Inflammatory macrophage treated with lipopolysaccharide for 1 hour (primary cell): Measurements from ENCODE around the gene CLDN15.
A peak's percentile ranks its signal among the peaks of the same experiment; 100 is the strongest.
"Not testable (repeated sequence)": the region's sequence is repeated elsewhere in the genome, so short reads cannot be mapped to it uniquely, and the experiment has no call there.

Experiments
- DNase-seq, 2 donors: peaks; one replicate each; pipeline ENCODE4 v3.0.0-alpha.2; 2020 to 2022

Gene CLDN15

DNA sequence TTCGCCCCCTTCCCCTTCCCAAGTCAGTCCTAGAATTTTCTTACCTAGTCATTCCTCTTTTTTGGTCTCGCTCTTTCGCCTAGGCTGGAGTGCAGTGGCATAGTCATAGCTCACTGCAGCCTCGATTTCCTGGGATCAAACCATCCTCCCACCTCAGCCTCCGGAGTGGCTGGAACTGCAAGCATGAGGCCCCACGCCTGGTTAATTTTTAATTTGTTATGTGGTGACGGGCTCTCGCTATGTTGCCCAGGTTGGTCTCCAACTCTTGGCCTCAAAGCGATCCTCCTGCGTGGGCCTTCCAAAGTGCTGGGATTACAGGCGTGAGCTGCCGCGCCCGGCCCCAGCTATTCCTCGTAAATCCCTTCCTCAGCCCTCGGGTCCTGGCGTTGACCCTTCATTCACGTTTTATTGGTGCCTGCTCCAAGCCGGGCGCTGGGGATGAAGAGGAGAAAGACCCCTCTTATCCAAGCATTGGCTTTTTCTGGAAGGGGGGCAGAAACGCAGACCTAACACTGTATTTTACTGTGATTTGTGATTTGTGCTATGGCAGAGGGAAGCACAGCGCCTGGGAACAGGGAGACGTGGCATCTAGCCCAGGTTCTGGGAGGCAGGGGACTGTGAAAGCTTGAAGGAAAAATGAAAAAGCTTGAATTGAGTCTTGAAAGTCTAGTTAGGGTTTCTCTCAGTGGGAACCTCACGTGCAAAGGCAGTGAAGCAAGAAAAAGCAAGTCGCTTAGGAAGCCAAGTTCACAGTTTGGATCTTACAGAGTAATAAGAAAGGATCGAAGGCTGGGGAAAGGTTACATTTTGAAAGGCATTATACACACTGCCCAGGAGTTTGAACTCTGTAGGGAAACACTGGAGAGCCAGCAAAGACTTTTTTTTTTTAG is 19.1 kb downstream of the CLDN15 start:
- DNase-seq, result no peak

DNA sequence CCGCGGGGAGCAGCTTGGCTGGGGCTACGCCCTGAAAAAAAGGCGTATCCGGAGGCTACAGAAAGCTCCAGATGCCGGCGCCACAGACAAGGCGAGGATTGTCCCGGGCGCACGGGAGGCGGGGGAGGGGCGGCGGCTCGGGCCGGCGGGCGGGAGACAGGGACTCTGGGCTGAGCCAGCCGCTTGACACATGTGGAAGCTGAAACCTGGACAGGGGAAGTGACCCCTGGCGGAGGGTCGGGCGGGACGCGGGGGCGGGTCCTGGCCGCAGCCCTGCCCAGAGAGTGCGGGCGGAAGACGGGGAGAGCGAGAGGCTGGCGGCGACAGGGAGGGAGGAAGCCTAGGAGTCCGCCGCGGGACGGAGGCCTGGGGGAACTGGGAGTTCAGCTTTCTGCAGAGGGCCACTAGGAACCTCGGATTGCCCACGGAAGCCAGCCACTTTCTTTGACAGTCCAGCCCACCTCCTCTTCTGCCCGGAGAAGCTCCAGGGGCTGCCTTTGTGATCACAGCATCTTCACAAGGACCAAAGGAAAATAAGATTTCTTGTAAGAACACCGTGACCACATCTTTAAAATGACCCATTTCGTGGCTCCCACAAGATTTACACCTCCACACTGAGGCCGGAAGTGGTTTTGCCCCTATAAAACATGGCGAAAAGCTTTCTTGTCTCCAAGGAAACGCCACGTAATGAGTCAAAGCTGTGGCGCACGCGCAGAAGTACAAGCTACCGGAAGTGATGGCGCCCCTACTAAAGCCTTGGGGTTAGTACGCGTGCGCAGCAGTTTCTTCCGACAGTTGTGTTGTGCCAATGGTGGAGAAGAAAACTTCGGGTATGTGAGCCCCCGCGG is 20.0 kb downstream of the CLDN15 start, which contains the start of the genes PLOD3 and ZNHIT1:
Gene PLOD3 (minus strand): TSS at position 194 of the 848 bp plus-strand sequence. CDS start 307 bp downstream, outside the sequence.
Gene ZNHIT1 (plus strand): TSS at position 778 of the 848 bp plus-strand sequence. CDS start 31 bp downstream, at position 809.
- DNase-seq, result peak; percentile 97 to 100

DNA sequence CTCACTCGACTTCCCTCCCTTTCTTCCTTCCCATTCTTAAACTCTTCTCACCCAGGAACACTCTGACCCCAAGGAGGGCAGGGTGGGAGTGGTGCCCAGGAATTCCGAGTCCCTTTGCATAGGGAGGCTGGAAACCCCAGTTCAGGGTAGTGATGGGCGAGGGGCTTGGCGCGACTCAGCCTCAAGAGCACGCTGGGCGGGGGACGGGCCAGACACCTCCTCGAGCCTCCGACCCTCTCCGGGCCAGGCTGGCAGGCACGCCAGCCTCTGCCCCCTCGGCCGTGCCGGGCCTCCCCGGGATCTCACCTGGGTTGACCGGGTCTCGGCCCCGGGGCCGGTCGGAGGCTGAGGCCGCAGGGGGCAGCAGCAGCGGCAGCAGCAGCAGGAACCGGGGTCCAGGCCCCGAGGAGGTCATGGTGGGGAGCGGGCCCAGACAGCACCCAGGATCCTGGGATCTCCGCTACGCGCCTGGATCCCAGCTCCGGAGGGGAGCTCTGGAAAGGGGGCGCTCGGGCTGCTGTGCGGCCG is 20.7 kb downstream of the CLDN15 start:
- no peak for DNase-seq

DNA sequence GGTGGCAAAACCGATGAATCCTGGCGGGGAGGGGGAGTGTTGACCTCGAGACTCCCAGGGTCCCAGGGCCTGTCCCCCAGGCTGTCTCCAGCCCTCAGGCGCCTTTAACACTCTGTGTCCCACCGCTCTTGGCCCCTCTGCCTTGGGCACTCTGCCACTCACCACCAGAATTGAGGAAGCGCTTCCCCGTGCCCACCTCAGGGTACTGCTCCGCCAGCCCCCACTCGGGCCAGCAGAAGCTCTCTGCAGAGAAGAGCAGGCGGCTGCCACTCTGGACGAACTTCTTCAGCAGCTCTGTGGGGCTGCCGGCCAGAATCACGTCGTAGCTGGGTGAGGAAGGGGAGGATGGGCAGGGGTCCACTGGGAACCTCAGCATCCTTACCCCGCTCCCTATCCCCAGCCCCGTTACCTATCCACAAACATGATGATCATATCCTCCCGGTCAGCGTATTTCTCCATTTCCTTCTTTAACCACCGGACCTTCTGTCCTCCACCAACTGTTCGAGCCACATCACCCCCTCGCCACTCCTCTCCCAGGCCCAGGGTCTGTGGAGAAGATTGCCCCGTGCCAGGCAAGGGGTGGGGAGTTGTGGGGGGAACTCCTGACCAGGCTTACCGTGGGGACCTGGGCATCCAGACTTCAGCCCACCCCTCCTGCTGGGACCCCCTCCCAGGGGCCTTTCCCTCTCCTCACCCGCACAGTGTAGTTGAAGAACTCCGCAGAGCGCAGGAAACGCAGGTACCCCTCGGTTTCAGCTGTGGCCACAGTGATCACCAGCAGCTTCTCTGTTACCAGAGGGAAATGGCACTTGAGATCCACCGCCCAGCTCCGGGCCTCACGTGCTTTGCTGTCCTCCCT is 21.4 kb downstream of the CLDN15 start:
- DNase-seq, result peak in 1 of 2 donors; percentile 32

DNA sequence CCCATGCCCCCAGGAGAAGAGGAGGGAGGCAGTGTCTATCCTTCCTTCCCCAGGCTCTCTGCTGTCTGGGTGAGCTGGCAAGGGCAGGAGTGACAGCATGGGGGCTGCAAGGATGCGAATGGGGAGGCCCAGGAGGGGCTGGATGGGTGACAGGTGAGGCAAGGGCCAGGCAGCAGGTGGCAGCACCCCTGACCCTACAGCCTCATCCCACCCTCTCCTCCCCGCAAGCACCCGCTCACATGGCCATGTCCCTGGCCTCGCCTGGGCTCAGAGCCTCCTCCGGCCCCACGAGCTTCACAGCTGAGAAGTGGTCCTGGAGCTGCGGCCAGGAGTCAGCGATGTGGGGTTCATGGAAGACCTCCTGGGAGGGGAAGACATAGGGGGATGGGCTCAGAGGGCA is 25.6 kb downstream of the CLDN15 start:
- DNase-seq, result no peak

DNA sequence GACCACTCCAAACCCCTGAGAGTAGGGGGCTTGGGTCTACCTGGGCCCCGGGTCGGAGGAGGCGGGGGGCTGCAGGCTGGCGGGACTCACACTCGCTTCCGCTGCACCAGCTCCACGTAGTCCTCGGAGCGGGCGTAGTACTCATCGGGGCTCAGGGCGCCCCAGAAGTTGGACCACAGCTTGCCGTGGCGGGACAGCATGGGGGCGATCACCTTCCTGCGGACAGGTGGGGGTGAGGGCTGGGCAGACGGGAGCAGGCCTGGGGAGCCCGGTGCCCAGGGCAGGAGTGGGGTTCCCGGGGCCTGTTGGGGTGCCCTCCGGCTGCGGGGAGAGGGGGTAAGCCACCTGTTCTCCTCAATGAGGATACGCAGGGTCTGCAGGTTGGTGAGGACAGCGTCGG is 26.1 kb downstream of the CLDN15 start:
- no peak for DNase-seq

DNA sequence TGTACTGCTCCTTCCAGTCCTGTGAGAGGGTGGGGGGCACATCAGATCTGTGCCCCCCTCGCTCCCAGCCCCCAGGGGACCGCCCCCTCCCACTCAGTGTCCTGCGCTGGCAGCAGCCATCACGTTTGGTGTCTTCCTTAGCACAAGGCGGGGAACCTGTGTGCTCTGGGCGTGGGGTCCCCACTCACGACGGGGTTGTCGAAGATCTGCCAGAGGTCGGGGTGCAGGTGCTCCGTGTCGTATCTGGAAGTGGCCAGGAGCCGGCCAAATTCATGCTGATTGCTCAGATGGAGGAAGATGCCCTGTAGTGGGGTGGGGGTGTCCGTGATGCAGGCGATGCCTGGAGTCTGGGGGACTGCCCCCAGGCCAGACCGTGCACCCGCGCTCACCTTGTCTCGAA is 27.5 kb downstream of the CLDN15 start:
- no peak for DNase-seq

DNA sequence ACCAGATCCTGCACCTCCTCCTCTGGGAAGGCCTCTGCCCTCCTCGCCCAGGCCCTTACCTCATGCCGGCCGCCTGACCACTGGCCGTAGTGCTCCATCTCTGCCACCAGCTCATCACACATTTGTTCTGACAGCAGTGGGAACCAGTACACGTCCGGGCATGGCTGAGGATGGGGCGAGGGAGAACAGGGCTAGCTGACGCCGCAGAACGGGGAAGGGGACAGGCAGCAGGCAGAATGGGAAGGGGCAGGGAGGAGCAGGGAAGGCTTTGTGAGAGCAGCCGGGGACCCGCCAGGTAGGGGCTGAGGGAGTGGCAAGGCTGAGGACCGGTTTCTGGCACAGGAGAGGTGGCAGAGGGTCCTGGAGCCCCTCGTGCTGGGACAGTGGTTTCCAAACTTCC is 28.8 kb downstream of the CLDN15 start:
- no peak for DNase-seq

DNA sequence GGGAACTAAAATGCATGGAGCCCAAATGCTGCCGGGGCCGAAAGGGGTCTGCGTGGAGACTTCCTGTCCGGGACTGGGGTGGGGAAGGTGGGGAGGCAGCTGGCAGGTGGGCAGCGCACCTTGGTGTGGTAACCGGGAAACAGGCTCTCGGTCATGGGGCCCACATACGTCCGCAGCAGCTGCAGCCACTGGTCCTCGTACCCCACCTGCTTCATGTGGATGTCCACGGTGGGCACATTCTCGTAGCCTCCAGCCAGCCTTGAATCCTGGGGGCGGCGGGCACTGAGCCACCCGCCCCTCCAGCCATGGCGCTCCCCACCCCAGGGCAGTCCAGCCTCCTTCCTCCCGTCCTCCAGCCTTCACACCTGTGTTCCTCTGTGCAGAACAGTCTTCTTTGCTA is 30.1 kb downstream of the CLDN15 start:
- no peak for DNase-seq

DNA sequence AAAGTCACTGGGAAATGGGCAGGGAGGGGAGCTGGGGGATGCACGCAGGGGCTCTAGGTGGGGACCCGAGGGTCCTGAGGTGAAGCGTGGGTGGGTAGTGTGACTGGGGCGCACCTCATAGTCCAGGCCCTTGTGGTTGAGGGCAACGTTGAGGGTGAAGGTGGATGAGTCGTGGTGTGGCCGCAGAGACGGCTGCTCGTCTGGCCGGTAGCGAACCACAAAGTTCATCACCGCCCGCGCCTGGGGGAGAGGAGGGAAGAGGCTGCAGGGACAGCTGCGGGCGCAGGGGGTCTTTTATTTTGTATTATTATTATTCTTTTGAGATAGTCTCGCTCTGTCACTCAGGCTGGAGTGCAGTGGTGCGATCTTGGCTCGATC is 30.9 kb downstream of the CLDN15 start:
- no peak for DNase-seq

DNA sequence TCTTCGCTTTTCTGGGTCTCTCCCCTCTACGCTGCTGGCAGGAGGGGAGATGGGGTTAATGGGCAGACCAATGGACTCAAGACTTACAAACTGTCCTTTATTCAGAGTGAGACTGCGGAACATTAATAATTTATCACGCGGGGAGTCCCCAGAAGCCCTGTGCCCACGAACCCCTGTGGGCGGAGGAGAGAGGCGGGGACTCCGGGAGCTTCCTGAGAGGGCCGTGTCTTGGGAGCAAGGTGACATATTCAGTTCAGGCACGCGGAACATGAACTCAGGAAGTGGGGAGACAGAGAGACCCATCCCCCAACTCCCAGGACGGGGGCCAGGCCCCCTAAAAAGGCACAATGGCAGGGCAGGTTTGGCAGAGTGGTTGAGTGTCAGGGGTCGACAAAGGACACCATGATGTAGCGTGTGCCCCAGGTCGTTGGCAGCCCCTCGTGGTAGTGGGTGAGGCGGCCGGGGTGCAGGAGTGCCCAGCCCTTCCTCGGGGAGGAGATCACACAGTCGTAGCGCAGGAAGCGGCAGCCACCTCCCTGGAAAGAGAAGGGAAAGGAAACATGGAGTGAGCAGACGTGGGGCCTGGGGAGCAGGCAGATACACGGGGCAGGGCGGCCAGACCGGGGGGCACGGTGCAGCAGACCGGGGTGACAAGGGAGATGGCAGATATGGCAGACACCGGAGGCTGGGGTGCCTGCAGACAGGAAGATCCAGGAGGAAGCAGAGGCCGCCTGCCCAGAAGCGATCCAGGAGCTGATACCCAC is 31.5 kb downstream of the CLDN15 start:
- no peak for DNase-seq

DNA sequence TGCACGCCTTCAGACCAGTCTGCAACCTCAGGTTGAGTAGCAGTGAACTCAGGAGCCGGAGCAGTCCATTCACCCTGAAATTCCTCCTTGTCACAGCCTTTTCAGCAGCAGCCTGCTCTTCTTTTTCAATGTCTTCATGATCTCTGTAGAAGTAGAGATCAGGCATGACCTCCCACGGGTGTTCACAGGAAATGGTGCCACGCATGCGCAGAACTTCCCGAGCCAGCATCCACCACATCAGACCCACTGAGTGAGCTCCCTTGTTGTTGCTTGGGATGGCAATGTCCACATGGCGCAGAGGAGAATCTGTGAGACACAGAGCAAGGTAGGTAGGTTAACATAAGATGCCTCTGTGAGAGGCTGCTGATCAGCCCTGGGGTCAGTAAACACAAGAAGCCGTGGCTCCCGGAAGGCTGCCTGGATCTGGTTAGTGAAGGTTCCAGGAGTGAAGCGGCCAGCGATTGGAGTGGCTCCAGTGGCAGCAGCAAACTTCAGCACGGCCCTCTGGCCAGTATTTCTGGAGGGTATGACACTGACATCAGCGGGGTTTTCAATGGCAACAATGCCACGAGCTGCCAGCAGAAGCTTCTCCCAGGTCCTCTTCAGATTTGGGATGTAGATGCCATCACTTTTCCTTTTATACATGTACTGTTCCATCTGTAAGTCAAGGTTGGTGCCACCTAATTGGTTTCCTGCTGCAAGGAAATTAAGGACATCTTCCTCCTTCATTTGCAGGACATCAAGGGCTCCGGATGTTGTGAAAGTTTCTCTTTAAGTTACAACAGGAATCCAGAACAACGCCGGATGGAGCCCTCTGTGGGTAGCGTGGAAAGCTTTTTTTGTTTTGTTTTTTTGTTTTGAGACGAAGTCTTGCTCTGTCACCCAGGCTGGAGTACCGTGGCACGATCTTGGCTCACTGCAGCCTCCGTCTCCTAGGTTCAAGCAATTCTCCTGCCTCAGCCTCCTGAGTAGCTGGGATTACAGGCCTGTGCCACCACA is 33.6 kb downstream of the CLDN15 start:
- DNase-seq, result peak; percentile 56 to 73

DNA sequence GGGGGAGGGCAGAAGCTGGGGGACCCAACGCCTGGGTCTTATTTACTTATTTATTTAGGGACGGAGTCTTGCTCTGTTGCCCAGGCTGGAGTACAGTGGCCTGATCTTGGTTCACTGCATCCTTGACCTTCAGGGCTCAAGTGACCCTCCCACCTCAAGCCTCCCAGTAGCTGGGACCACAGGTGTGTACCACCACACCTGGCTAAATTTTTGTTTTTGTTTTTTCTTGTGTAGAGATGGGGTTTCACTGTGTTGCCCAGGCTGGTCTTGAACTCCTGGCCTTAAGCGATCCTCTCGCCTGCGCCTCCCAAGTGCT is 35.0 kb downstream of the CLDN15 start:
- DNase-seq, result no peak

DNA sequence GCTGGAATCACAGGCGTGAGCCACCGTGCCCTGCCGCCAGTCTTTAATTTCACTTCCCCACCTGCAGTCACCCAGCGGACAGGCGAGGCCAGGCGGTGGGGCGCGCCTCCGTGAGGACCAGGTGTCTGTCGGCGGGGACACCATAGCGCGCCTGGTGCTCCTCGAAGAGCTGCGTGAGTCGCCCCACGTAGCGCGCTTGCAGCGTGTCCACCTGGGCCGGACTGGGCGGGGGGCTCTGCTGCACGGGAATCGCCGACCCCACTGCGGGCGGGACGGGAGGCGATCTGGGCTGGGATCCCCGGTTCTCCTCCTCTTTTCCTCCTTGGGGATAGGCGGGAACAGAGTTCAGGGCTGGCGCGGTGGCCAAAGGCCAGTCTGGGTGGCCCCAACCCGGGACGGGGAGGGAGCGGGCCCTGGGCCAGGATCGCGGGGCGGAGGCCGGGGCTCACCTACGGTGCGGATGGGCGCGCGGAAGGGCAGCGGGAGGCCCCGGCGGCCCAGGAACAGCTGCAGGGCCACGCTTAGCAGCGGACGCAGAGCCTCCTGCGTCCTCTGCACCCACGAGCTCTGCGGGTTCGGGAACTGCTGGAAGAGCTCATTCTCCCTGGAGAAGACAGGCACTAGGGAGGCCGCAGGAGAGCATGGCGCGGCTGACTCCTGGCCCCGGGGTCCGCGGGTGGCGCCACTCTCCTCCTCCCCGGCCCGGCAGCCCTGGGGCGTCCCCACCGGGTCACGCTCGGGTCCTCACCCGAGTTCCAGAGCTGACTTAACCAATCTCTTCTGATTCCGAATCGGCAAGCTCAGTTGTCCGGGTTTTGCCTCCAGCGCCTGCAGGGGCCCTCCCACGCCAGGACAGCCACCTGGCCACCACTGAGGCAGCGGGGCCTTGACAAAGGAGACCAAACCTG is 35.7 kb downstream of the CLDN15 start:
- DNase-seq, result no peak

DNA sequence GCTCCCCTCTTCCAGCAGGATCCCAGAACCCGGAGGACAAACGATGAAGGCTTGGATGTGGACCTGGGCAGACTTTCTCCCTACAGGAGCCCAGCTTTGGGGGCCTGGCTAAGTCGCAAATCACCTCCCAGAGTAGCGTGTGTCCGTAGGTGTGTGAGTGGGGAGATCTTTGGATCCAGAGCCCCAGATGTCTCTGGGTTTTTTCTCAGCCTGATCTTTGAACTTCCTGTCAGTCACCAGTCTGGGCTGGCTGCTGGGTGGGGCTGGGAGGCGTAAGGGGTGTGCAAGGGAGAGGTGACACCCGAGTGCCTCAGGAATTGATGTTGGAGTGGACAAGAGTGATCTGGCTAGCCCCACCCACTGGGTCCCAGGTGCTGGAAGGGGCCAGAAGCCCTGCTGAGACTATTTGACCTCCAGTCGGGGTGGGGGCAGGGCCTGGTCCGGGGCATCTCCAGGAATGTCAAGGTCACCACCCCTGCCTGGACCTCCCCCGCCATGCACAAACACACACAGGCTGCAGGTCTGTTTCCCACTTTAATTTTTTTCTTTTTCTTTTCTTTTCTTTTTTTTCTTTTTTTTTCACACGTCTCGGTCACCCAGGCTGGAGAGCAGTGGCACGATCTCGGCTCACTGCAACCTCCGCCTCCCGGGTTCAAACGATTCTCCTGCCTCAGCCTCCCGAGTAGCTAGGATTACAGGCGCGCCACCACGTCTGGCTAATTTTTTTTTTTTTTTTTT is 36.6 kb downstream of the CLDN15 start, which contains the start of gene MOGAT3:
Gene MOGAT3 (minus strand): TSS at position 175 of the 738 bp plus-strand sequence. CDS start 182 bp downstream, outside the sequence.
- no peak for DNase-seq

DNA sequence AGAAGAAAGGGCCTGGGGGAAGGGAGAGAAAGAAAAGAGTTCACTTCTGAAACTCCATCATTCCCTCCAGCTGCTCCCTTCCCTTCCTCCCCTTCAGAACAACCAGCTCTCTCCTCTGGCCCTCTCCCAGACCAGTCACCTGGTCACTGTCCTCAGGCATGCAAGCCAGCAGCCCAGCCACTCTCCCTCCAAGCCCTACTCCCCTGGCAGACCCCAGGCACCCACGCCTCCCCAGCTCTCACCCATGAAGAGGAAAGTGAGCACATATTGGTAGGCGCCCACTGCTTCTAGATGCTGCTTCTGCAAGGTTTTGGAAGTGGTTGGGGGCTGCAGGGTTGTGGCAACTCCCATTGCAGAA is 37.1 kb downstream of the CLDN15 start:
- no peak for DNase-seq

DNA sequence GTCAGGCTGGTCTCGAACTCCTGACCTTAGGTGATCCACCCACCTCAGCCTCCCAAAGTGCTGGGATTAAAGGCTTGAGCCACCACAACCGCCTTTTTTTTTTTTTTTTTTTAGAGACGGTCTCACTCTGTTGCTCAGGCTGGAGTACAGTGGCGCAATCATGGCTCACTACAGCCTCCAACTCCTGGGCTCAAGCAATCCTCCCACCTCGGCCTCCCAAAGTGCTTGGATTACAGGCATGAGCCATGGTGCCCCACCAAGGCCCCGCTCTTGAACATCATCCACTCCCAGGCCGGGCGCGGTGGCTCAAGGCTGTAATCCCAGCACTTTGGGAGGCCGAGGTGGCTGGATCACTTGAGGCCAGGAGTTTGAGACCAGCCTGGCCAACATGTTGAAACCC is 38.1 kb downstream of the CLDN15 start:
- DNase-seq, result not testable (repeated sequence)

DNA sequence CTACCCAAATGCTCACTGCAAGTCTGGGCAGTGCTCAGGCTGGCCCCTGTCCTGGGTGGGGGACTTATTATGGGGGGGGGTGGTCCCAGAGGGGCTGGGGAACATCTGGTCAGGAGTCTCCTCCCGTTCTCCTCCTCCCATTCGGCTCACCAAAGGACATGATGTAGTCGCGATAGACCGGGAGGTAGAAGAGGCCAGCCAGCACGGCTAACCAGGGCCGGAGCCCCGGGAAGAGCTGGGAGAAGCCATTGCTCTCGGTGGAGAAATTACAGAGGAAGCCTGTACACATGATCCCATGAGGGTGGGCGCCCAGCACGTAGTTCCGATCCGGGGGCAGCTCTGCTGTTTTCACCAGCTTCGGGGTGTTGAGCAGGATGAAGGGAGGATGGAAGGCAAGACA is 39.1 kb downstream of the CLDN15 start:
- no peak for DNase-seq

DNA sequence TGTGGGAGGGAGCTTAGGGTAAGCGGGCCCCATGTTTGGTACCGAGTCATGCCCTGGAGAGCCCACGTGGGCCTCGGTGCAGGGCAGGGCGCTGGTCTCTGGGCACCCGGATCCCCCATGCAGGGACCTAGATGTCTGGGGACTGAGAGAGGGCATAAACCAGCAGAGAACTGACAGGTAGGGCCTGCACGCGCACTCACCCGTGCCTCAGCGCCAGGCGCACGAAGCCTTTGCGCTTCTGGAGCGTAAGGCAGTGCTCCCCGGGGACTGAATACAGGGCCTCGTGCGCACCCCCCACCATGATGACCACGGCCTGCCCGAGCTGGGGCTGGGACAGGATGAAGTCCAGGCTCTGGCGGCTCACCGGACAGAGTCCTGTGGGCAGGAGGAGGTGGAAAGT is 39.6 kb downstream of the CLDN15 start:
- no peak for DNase-seq
